Measurements from ENCODE around the gene TMEM107.

DNA sequence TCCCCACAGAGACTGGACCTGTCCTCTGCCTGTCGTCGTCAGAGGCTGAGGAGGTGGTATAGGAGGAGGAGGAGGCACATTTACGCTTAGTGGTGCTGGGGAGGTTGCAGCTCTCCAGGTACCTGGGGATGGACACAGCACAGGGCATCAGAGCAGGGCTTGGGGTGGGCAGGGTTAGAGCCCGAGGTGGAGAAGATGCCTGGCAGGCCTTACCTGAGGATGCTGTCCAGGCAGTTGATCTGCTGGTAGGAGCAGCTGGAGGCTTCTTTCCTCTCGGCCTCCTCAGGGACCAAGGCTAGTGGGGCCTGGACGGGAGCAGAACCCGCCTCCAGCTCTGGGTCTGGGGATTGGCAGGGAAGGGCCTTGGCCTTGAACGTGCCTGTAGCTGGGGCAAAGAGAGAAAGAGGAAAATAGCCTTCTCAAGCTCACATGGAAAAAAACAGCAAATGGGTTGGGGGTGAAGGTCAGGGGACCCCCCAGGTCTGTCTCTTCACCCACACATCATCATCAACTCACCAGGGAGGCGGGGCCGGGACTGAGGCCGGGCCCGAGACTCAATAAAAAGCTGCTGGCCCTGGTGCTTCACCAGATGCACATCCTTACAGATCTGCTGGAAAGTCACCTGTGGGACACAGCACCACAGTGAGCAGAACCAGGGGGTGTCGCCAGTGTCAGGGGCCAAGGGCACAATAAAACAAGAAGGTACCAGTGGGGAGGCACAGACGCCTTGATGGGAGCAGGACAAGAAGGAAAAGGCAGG is 29.6 kb downstream of the TMEM107 start:
- TF ChIP-seq, protein P1, sequence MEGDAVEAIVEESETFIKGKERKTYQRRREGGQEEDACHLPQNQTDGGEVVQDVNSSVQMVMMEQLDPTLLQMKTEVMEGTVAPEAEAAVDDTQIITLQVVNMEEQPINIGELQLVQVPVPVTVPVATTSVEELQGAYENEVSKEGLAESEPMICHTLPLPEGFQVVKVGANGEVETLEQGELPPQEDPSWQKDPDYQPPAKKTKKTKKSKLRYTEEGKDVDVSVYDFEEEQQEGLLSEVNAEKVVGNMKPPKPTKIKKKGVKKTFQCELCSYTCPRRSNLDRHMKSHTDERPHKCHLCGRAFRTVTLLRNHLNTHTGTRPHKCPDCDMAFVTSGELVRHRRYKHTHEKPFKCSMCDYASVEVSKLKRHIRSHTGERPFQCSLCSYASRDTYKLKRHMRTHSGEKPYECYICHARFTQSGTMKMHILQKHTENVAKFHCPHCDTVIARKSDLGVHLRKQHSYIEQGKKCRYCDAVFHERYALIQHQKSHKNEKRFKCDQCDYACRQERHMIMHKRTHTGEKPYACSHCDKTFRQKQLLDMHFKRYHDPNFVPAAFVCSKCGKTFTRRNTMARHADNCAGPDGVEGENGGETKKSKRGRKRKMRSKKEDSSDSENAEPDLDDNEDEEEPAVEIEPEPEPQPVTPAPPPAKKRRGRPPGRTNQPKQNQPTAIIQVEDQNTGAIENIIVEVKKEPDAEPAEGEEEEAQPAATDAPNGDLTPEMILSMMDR (IDR thresholded peaks at IDR 0.05) = no peak
- TF ChIP-seq POLR2AphosphoS5 (IDR thresholded peaks at IDR 0.05) = no peak
- no peak for TF ChIP-seq EP300 (IDR thresholded peaks at IDR 0.05)

Measured in esophagus muscularis mucosa (tissue), 4 donors.